Left cardiac atrium (tissue), 4 donors: Measurements from ENCODE around the gene BCL2L15. TPM values are rescaled to one million over a fixed set of nuclear protein-coding genes. Genes with fewer than 3 reads are reported as not detected.

Experiments
- ATAC-seq, 2 donors: fragments of 200-7000 bp; cut with Tn5 transposase; one replicate each; pipeline ENCODE4 v1.9.1; 2020; ENCODE audit warnings: mild to moderate bottlenecking in 2 of 2, moderate library complexity in 2 of 2
- DNase-seq: peaks from one replicate; pipeline ENCODE4 v3.0.0-alpha.2; 2020
- intact Hi-C, 2 donors: fragments of 100-400 bp; cut with DNase I; formaldehyde crosslinking; loops; one replicate each; pipeline versions ENCODE4 v1.14.1 to v1.15.1; 2022 to 2023
- total RNA-seq, 2 donors: library from RNA; stranded (reverse); fragmentation: NEBNext Ultra II Directional; extraction: Animal tissue kit (Norgen Biotek cat#: 25700); gene quantifications; one replicate each; pipeline ENCODE4 v1.2.1, GENCODE V29; 2021
- donor health status: DM: no; HTN: yes; CAD: no.
- donor health status: DM: no; HTN: yes; CAD: no; lungs with severe emphysema.
- donor health status: DM: yes; HTN: yes; CAD: no.
- donor health status: Dilated cardiomyopathy.

BCL2L15 gene
- total RNA-seq, 2 donors from 2014 or later, result 0.97 TPM; not detected in 1

DNA sequence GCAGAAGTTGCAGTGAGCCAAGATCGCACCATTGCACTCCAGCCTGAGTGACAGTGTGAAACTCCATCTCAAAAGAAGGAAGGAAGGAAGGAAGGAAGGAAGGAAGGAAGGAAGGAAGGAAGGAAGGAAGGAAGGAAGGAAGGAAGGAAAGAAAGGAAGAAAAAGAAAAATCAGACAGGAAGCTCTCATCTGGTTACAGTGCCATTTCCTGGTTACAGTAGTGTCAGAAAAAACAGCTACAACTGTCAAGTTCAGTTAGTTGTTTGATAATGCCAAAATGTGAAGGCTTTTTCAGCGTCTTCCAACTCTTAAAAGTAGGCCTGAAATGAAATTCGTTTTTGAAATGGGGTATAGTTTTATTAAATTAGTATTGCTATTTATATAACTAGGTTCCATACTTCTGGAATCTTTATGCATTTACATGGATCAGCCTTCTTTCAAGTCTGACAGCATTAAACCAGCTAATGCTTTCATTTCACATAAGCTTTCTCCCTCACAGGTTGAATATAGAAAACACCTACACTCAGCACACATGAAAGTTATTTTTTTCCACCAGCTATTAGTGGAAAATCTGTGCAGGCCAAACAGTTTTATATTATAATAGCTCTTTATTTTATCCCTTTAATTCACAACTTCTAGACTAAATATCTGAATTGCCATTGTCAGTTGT is 37.1 kb downstream of the BCL2L15 start:
- ATAC-seq, result no peak
- DNase-seq, result no peak
- intact Hi-C loops, result no loop called here

DNA sequence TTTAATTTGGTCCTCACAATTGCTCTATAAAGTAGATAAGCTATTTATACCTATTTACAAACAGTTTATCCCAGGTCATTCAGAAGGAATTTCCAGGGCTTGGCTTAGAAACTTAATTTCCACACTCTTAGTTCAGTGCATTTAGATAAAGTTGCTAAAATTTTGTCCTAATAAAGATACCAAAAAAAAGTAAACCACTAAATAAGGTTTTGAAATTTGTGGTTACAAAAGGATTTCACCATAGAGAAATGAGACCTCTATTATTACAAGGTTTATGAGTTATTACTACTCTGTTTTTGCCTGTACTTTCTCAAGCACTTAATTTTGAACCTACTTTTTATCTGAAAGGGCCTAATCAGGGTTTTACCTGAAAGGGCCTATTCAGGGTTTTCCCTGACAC is 38.3 kb downstream of the BCL2L15 start:
- intact Hi-C loops, result no loop called here

DNA sequence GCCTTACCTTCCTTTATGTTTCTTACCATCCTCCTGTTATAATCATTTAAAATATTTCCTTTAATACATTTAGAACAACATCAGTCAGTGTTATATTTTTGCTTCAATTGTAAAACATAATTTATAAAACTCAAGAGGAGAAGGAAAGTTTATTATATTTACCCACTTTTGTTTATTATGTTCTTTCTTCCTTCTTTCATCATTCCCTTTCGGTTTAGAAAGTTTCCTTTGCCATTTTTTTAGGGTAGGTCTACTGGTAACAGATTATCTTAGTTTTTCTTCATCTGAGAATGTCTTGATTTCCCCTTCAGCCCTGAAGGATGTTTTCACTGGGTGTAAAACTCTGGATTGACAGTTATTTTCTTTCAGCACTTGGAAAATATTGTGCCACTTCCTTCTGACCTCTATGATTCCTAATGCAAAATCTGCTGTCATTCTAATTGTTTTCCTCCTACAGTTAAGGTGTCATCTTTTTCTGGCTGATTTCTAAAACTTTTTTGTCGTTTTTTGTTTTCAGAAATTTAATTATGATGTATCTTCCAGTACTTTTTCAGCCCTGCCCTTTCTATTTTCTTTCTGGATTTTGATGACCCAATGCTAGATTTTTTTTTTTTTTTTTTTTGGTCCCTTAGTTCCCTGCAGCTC is 40.9 kb downstream of the BCL2L15 start:
- DNase-seq (no peak), ATAC-seq (no peak)
- intact Hi-C loops, result no loop called here

More for the DNA sequence above, 38.3 kb downstream of the BCL2L15 start:
- no peak for ATAC-seq
- DNase-seq, result no peak

DNA sequence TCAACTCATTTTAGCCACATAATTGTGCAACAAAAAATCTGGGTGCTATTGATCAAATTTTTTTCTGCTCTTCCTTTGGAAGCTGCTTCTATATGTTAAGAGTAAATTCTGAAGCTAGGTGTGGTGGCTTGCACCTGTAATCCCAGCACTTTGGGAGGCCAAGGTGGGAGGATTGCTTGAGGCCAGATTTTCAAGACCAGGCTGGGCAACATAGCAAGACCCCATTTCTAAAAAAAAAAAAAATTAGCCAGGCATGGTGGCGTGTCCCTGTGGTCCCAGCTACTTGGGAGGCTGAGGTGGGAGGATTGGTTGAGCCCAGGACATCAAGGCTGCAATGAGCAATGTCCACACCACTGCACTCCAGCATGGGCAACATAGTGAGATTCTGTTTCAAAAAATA is 50.8 kb downstream of the BCL2L15 start:
- no peak for ATAC-seq
- intact Hi-C loops, result loop anchor here in 1 of 2 donors (5.0 to 10.0 kb wide), 3 partner anchors 76 to 446 kb away; no protein-coding TSS in a partner anchor
- no peak for DNase-seq

DNA sequence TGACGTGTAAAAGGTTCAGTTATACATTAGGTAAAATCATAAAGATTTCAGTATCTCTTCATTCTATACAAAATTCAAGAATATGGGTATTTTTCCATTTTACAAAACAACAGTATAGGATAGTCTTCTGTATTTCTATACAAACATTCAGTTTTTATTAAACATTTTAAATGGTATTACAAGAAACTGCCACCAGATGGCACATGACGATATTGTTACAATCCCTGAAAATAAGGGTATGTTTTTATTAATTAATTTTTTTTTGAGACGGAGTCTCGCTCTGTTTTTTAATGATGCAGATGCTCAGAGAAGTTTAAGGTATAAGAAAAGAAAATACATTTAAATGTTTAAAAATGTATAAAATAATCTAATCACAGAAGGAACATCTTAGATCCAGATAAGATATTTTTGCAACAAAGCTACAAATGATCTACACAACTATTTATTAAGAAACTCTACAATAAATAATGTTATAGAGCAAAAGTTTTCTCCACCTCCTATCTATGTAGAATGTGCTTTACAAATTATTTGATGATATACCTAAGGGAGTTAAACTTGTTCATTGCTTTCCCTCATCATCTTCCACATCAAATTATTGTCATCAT is 51.6 kb downstream of the BCL2L15 start:
- intact Hi-C loops, result loop anchor here in 1 of 2 donors (5.0 to 10.0 kb wide), 3 partner anchors 77 to 447 kb away; no protein-coding TSS in a partner anchor
- DNase-seq (no peak), ATAC-seq (no peak)

GRCh38 chr1:113834716-113835115 is 52.7 kb downstream of the BCL2L15 start:
- DNase-seq (no peak), ATAC-seq (no peak)
- intact Hi-C loops, result loop anchor here in 1 of 2 donors (5.0 to 10.0 kb wide), 3 partner anchors 78 to 448 kb away; no protein-coding TSS in a partner anchor

Other genes starting within 250 kb of the BCL2L15 start
- 1 to 10 TPM; 8.3 to 9.2 TPM for gene PHTF1, start 128.1 kb downstream of the BCL2L15 start, total RNA-seq
- 10 to 100 TPM in 1 of 2 donors, 1 to 10 TPM in 1; 8.1 to 12.8 TPM for gene RSBN1, start 75.1 kb downstream of the BCL2L15 start, total RNA-seq
- 1 to 10 TPM; 1.0 to 1.6 TPM for gene PTPN22, start 15.9 kb downstream of the BCL2L15 start, total RNA-seq
- 10 to 100 TPM; 11.9 to 12.0 TPM for gene AP4B1, start 17.2 kb upstream of the BCL2L15 start, total RNA-seq
- gene DCLRE1B, start 17.7 kb upstream of the BCL2L15 start, total RNA-seq, result 1 to 10 TPM; 3.6 to 4.2 TPM
- 10 to 100 TPM; 59.4 to 72.0 TPM for gene HIPK1, start 41.7 kb upstream of the BCL2L15 start, total RNA-seq
- 10 to 100 TPM; 18.8 to 36.2 TPM for gene OLFML3, start 91.9 kb upstream of the BCL2L15 start, total RNA-seq